ENCODE data around the gene MRPL32.

DNA sequence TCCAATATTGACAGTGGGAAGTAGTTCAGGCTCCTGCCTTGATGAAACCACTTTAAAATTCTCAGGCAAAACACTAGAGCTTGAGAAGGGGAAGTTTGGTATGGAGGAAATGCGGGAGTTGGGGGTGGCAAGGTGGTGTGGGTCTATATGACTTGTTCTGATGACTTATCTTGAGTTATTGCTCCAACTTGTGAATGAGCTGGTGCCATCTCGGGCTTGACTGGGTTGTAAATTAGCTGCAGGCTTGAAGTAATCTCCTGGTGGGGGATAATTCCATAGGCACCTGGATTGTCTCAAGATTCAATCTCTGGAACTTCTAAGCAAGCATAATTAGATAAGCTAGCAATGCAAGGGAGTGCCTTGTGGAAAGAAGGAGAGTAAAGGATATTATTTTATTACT is 29.0 kb downstream of the MRPL32 start:
- TF ChIP-seq, protein P1, sequence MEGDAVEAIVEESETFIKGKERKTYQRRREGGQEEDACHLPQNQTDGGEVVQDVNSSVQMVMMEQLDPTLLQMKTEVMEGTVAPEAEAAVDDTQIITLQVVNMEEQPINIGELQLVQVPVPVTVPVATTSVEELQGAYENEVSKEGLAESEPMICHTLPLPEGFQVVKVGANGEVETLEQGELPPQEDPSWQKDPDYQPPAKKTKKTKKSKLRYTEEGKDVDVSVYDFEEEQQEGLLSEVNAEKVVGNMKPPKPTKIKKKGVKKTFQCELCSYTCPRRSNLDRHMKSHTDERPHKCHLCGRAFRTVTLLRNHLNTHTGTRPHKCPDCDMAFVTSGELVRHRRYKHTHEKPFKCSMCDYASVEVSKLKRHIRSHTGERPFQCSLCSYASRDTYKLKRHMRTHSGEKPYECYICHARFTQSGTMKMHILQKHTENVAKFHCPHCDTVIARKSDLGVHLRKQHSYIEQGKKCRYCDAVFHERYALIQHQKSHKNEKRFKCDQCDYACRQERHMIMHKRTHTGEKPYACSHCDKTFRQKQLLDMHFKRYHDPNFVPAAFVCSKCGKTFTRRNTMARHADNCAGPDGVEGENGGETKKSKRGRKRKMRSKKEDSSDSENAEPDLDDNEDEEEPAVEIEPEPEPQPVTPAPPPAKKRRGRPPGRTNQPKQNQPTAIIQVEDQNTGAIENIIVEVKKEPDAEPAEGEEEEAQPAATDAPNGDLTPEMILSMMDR (IDR thresholded peaks at IDR 0.05): no peak
- TF ChIP-seq MAFK (IDR thresholded peaks at IDR 0.05; ENCODE audit: partially characterized antibody) (no peak), RAD21 (conservative IDR thresholded peaks at IDR 0.05 in 1 of 2, IDR thresholded peaks at IDR 0.05 in 1 of 2) (no peak), RCOR1 (IDR thresholded peaks at IDR 0.05; ENCODE audit: low read depth, low read length) (no peak), HEYL (CRISPR knock-in tag; IDR thresholded peaks at IDR 0.05) (no peak), CEBPB (IDR thresholded peaks at IDR 0.05) (no peak), EP300 (IDR thresholded peaks at IDR 0.05) (no peak), HOXB5 (CRISPR knock-in tag; IDR thresholded peaks at IDR 0.05) (no peak)
